Type B pancreatic cell (in vitro differentiated cells): ENCODE data around the gene ABCB4. TPM values are rescaled to one million over a fixed set of nuclear protein-coding genes. Genes with fewer than 3 reads are reported as not detected.

Source experiments
- DNase-seq: peaks from one replicate; pipeline ENCODE4 v3.0.0; 2021; ENCODE audit warnings: mixed read lengths; ENCODE audit not compliant: unreplicated experiment; ENCODE audit errors: extremely low spot score
- H3K27ac Mint-ChIP-seq: 2 replicates; pipeline ENCODE4 v1.8.0; 2021; ENCODE audit warnings: mild to moderate bottlenecking, mixed read lengths
- H3K27me3 Mint-ChIP-seq: 2 replicates; pipeline ENCODE4 v1.8.0; 2021; ENCODE audit warnings: mixed read lengths
- H3K36me3 Mint-ChIP-seq: 2 replicates; pipeline ENCODE4 v1.8.0; 2021; ENCODE audit warnings: mixed read lengths
- H3K4me1 Mint-ChIP-seq: one replicate; pipeline ENCODE4 v1.8.0; 2021; ENCODE audit warnings: mixed read lengths; ENCODE audit not compliant: unreplicated experiment
- H3K4me3 Mint-ChIP-seq: 2 replicates; pipeline ENCODE4 v1.8.0; 2021; ENCODE audit warnings: mild to moderate bottlenecking, mixed read lengths
- H3K9me3 Mint-ChIP-seq: 2 replicates; pipeline ENCODE4 v1.8.0; 2021; ENCODE audit warnings: mixed read lengths
- CTCF ChIP-seq: fragments of 200-600 bp; sonication (generic); conservative IDR thresholded peaks from 2 replicates; pipeline ENCODE4 v1.5.0; 2021; ENCODE audit warnings: antibody characterized with exemption, mild to moderate bottlenecking
- total RNA-seq: library from RNA; stranded (reverse); gene quantifications from 2 replicates; pipeline ENCODE4 v1.2.1, GENCODE V29; 2021; ENCODE audit warnings: low replicate concordance

The ABCB4 gene
- total RNA-seq, 1 donor from 2014 or later: 1.6 TPM

GRCh38 chr7:87451187-87451586 lies 24.3 kb downstream of the ABCB4 start:
- H3K36me3 Mint-ChIP-seq: no peaks in the 10 kb centered on the region
- H3K9me3 Mint-ChIP-seq: no peaks in the 10 kb centered on the region
- H3K27ac Mint-ChIP-seq: no peak overlapping the region
- H3K27me3 Mint-ChIP-seq: no peaks in the 10 kb centered on the region
- no peak for TF ChIP-seq CTCF
- H3K4me1 Mint-ChIP-seq: peaks cover 7% of the 10 kb centered on the region
- H3K4me3 Mint-ChIP-seq: no peak overlapping the region
- no peak for DNase-seq

GRCh38 chr7:87450706-87451105 lies 24.8 kb downstream of the ABCB4 start:
- no peak for TF ChIP-seq CTCF
- Mint-ChIP-seq H3K27ac (no peak overlapping the region), H3K27me3 (no peaks in the 10 kb centered on the region), H3K9me3 (no peaks in the 10 kb centered on the region), H3K36me3 (no peaks in the 10 kb centered on the region), H3K4me3 (no peak overlapping the region), H3K4me1 (peaks cover 2% of the 10 kb centered on the region)
- DNase-seq: no peak

DNA sequence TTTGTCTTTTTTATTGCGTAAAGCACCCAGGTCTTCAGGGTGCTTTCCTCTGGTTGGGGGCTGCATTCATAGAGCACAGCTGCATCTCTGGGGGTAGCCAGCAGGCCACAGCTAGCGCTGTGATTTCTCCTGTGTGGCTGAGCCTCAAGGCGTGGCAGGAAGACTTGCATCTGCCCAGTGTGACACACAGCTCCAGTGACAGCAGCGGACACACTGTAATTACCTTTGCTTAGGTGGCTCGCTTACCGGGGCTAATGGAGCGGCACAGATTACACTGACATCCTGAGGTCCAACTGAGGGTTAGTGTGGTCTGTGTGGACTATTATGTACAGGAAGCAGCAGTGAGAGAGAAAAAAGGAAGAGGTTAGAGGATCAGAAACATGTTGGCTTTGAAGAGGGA lies 27.1 kb downstream of the ABCB4 start:
- Mint-ChIP-seq H3K27ac (no peak overlapping the region), H3K4me3 (no peak overlapping the region), H3K36me3 (no peaks in the 10 kb centered on the region), H3K9me3 (no peaks in the 10 kb centered on the region), H3K4me1 (no peaks in the 10 kb centered on the region), H3K27me3 (no peaks in the 10 kb centered on the region)
- DNase-seq: no peak
- TF ChIP-seq CTCF: no peak

GRCh38 chr7:87447116-87447635 lies 28.3 kb downstream of the ABCB4 start:
- no peak overlapping the region for H3K27ac Mint-ChIP-seq
- no peak for DNase-seq
- H3K4me1 Mint-ChIP-seq: no peaks in the 10 kb centered on the region
- H3K9me3 Mint-ChIP-seq: no peaks in the 10 kb centered on the region
- no peak overlapping the region for H3K4me3 Mint-ChIP-seq
- TF ChIP-seq CTCF: no peak
- H3K36me3 Mint-ChIP-seq: no peaks in the 10 kb centered on the region
- H3K27me3 Mint-ChIP-seq: no peaks in the 10 kb centered on the region

DNA sequence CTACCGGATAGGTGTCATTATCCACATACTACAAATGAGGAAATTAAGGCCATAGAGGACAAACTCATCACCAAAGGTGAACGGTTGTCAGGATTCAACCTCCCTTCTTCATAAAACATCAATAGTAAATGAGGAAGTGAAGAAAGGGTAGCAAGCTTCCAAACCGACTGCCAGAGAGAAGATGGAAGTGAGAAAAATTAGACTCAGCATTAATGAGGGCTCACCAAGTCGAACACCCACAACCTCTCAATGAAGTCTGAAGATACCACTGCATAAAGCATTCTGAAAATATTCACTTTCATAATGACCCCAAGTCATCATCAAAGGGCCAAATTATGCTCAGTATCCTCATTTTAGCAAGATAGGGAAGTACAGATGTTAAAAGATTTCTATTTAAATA lies 29.6 kb downstream of the ABCB4 start:
- no peaks in the 10 kb centered on the region for H3K4me1 Mint-ChIP-seq
- TF ChIP-seq CTCF: no peak
- H3K36me3 Mint-ChIP-seq: no peaks in the 10 kb centered on the region
- no peak for DNase-seq
- H3K9me3 Mint-ChIP-seq: no peaks in the 10 kb centered on the region
- no peaks in the 10 kb centered on the region for H3K27me3 Mint-ChIP-seq
- no peak overlapping the region for H3K27ac Mint-ChIP-seq
- no peak overlapping the region for H3K4me3 Mint-ChIP-seq

GRCh38 chr7:87435546-87435945 lies 39.9 kb downstream of the ABCB4 start:
- no peak for DNase-seq
- no peaks in the 10 kb centered on the region for H3K27me3 Mint-ChIP-seq
- H3K4me3 Mint-ChIP-seq: no peak overlapping the region
- no peak overlapping the region for H3K27ac Mint-ChIP-seq
- no peaks in the 10 kb centered on the region for H3K4me1 Mint-ChIP-seq
- H3K36me3 Mint-ChIP-seq: peaks cover 3% of the 10 kb centered on the region
- H3K9me3 Mint-ChIP-seq: peaks cover 6% of the 10 kb centered on the region
- TF ChIP-seq CTCF: no peak
